Measurements from ENCODE around the gene TNFRSF4.

DNA sequence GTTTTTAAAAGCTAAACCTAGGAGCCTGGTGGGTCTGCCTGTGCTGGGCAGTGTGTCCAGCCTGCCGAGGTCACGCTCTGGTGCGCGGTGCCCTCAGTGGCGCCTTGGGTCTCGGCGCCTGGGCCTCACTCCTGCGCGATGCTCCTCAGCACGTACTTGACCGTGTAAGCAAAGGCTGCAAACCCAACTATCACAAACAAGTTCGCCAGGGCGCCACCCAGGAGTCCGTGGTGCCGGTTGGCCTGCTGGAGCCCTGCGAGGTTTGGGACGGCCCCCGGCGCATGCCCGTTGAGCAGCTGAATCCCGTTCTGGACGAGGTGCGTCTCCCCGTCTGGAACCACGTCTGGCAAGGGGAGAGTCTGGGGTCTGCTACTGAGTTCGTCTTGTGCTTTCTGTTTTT lies 41.1 kb upstream of the TNFRSF4 start:
- TF ChIP-seq, protein P1, sequence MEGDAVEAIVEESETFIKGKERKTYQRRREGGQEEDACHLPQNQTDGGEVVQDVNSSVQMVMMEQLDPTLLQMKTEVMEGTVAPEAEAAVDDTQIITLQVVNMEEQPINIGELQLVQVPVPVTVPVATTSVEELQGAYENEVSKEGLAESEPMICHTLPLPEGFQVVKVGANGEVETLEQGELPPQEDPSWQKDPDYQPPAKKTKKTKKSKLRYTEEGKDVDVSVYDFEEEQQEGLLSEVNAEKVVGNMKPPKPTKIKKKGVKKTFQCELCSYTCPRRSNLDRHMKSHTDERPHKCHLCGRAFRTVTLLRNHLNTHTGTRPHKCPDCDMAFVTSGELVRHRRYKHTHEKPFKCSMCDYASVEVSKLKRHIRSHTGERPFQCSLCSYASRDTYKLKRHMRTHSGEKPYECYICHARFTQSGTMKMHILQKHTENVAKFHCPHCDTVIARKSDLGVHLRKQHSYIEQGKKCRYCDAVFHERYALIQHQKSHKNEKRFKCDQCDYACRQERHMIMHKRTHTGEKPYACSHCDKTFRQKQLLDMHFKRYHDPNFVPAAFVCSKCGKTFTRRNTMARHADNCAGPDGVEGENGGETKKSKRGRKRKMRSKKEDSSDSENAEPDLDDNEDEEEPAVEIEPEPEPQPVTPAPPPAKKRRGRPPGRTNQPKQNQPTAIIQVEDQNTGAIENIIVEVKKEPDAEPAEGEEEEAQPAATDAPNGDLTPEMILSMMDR (conservative IDR thresholded peaks at IDR 0.05; ENCODE audit: low read length): no peak
- no peak for TF ChIP-seq EZH2phosphoT487 (IDR thresholded peaks at IDR 0.05; ENCODE audit: borderline replicate concordance, low read depth, low read length)

All from OCI-LY7 (cell line).